Ovary (tissue), 9 donors: ENCODE data around the gene MGAT5. TPM values are rescaled to one million over a fixed set of nuclear protein-coding genes. Genes with fewer than 3 reads are reported as not detected.

Source experiments
- DNase-seq, 5 donors: peaks; one replicate each; pipeline ENCODE4 v3.0.0-alpha.2; 2019 to 2020
- H3K27ac ChIP-seq, 2 donors: fragments of 200-600 bp; one replicate each; pipeline versions ENCODE4 v1.5.1 to v1.8.0; 2019 to 2022
- H3K27me3 ChIP-seq: fragments of 200-600 bp; one replicate; pipeline ENCODE4 v1.8.0; 2022
- H3K36me3 ChIP-seq: fragments of 200-600 bp; sonication (generic); one replicate; pipeline ENCODE4 v1.5.1; 2019
- H3K4me1 ChIP-seq: one replicate; pipeline ENCODE4 v1.8.1; 2013; ENCODE audit warnings: mild to moderate bottlenecking, moderate library complexity; ENCODE audit not compliant: insufficient read depth
- H3K4me3 ChIP-seq: fragments of 200-600 bp; sonication (generic); one replicate; pipeline ENCODE4 v1.5.1; 2017
- H3K9me3 ChIP-seq, 2 donors: fragments of 200-600 bp in 1 of 2; sonication (generic) in 1 of 2; one replicate each; pipeline versions ENCODE4 v1.5.1 to v1.8.1; 2013 to 2019; ENCODE audit warnings: mild to moderate bottlenecking in 1 of 2, moderate library complexity in 1 of 2
- EP300 ChIP-seq: sonication (generic); formaldehyde crosslinking; IDR thresholded peaks from one replicate; pipeline ENCODE4 v1.6.1; 2017; ENCODE audit warnings: antibody characterized with exemption
- POLR2A ChIP-seq: fragments of 450-650 bp; IDR thresholded peaks from one replicate; pipeline ENCODE4 v1.6.1; 2017; ENCODE audit warnings: antibody characterized with exemption, mild to moderate bottlenecking, moderate library complexity
- WGBS, 3 donors: extraction: QIAGEN DNeasy Blood & Tissue Kit in 1 of 3; methylation state at CpG; one replicate each; pipeline versions ENCODE4 v1.1.5 to v1.1.7; 2013 to 2017; 5-methylcytosine and 5-hydroxymethylcytosine counted together
- intact Hi-C, 4 donors: fragments of 100-400 bp; cut with DNase I; formaldehyde crosslinking; loops; one replicate each; pipeline versions ENCODE4 v1.11.0 to v1.15.1; 2022 to 2023
- polyA plus RNA-seq, 2 donors: library from polyadenylated mRNA; stranded (reverse); fragments of 200-250 nt in 1 of 2; fragments of 350-450 nt in 1 of 2; fragmentation: Illumina TruSeq in 1 of 2; extraction: RNeasy Lipid Tissue Mini Kit (QIAGEN cat#74804) in 1 of 2; gene quantifications; one replicate each; pipeline ENCODE4 v1.2.3, GENCODE V29; 2013 to 2014
- total RNA-seq, 7 donors: library from RNA; depleted of rRNA in 2 of 7; stranded (reverse); fragments of >200 nt in 2 of 7; fragmentation: NEBNext Ultra II Directional in 3 of 7; extraction: Animal tissue kit (Norgen Biotek cat#: 25700) in 3 of 7; gene quantifications; one replicate each; pipeline versions ENCODE4 v1.1.0 to v1.2.4, GENCODE V29; 2016 to 2023
- TF ChIP-seq, protein P1 (sequence below), 3 donors: fragments of 450-650 bp in 2 of 3; fragments of 200-600 bp in 1 of 3; IDR thresholded peaks; one replicate each; pipeline versions ENCODE4 v1.5.1 to v1.8.0; 2016 to 2022; ENCODE audit warnings: antibody characterized with exemption in 3 of 3, mild to moderate bottlenecking in 1 of 3
- donor health status: DM: no; HTN: no; CAD: no; lungs with moderate emphysema.
- donor health status: DM: no; HTN: no; CAD: no.
- donor health status: Bipolar disorder and iron deficiency.
- donor health status: DM: yes; HTN: yes; CAD: no.
- donor health status: DM: no; HTN: no; CAD: no.
- donor health status: DM: yes; HTN: yes; CAD: no.

MGAT5 gene
- total and polyA plus RNA-seq, 9 donors = 11.3 to 61.2 (median 32.4) TPM

DNA sequence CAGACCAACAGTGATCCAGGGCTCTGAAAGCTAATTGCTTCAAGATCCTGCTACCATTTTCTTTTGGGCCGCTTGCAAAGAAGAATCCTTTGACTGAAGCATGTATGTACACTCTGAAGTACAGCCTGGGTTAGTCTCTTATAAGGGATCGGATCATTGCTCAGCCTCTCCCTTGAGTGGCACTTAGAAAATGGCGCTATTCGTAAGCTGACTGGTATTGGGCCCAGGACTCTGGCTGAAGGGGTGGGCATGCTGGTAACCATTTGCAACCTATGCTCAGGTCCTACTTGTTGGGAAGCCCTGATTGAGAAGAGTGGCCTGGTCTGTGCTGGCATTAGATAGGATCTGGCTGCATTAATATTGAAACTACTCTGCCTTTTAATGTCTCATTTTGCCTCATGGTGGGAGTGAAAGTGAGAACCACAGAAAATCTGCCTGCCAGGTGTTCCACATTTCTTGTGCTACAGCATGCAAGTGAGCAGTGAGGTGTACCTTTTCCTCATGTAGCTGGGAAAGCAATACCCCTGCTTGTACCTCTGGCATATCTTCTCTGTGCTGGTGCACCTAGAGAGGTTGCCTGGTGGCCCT is 661 bp upstream of the MGAT5 start:
- 97 to 99% (median 99%) methylated on average over 4 of the region's 4 CpGs for WGBS, 3 donors
- H3K4me1 ChIP-seq = peaks cover 8% of the 10 kb centered on the region
- H3K27ac ChIP-seq = no peak overlapping the region
- intact Hi-C loops = loop anchor here in 1 of 4 donors (10.0 kb wide), 1 partner anchor 128 kb away; no protein-coding TSS in a partner anchor
- no peak for DNase-seq
- no peak overlapping the region for H3K4me3 ChIP-seq
- no peaks in the 10 kb centered on the region for H3K9me3 ChIP-seq
- TF ChIP-seq POLR2A = no peak
- TF ChIP-seq EP300 = no peak
- TF ChIP-seq, protein P1, sequence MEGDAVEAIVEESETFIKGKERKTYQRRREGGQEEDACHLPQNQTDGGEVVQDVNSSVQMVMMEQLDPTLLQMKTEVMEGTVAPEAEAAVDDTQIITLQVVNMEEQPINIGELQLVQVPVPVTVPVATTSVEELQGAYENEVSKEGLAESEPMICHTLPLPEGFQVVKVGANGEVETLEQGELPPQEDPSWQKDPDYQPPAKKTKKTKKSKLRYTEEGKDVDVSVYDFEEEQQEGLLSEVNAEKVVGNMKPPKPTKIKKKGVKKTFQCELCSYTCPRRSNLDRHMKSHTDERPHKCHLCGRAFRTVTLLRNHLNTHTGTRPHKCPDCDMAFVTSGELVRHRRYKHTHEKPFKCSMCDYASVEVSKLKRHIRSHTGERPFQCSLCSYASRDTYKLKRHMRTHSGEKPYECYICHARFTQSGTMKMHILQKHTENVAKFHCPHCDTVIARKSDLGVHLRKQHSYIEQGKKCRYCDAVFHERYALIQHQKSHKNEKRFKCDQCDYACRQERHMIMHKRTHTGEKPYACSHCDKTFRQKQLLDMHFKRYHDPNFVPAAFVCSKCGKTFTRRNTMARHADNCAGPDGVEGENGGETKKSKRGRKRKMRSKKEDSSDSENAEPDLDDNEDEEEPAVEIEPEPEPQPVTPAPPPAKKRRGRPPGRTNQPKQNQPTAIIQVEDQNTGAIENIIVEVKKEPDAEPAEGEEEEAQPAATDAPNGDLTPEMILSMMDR (IDR thresholded peaks at IDR 0.05) = no peak
- no peaks in the 10 kb centered on the region for H3K36me3 ChIP-seq
- H3K27me3 ChIP-seq = no peaks in the 10 kb centered on the region

DNA sequence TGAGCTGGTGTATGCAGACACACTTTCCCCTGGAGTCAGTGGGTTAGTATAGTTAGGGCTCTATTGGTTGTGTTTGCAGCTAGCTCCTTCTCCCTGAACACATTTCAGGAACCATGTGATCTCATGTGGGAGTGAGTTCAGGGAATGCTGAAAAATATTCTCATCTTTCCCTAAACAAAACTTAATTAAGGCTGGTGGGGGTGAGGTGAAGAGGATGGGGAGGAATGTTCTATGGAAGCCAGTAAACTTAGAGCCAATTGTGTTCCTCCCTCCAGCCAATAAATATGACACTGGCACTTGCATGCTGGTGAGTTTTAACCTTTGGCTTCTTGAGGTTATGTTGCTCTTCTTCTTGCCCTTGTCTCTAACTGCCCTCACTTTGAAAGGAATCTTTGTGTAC is 952 bp downstream of the MGAT5 start:
- Histone ChIP-seq H3K4me1 (peaks cover 18% of the 10 kb centered on the region), H3K27ac (no peak overlapping the region), H3K36me3 (no peaks in the 10 kb centered on the region), H3K27me3 (no peaks in the 10 kb centered on the region), H3K9me3 (no peaks in the 10 kb centered on the region), H3K4me3 (no peak overlapping the region)
- TF ChIP-seq POLR2A (no peak), EP300 (no peak)
- TF ChIP-seq, protein P1 (IDR thresholded peaks at IDR 0.05) = no peak
- intact Hi-C loops = loop anchor here in 1 of 4 donors (10.0 kb wide), 1 partner anchor 130 kb away; no protein-coding TSS in a partner anchor
- no peak for DNase-seq

DNA sequence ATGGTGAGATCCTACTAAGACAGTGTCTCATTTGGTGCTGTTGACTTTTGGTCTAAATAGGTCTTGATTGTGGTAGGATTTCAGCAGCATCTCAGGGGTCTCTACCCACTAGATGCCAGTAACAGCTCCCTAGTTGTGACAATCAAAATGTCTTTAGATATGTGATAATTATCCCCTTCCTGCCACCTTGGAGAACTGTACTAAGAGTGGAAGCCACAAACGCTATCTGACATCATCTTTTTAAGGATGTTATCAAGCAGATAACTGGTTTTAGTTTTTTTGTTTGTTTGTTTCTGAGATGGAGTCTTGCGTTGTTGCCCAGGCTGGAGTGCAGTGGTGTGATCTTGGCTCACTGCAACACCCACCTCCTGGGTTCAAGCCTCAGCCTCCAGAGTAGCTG is 3.1 kb downstream of the MGAT5 start:
- Histone ChIP-seq H3K36me3 (no peaks in the 10 kb centered on the region), H3K4me1 (peaks cover 30% of the 10 kb centered on the region), H3K4me3 (no peak overlapping the region), H3K27me3 (no peaks in the 10 kb centered on the region), H3K27ac (no peak overlapping the region), H3K9me3 (no peaks in the 10 kb centered on the region)
- intact Hi-C loops = loop anchor here in 1 of 4 donors (10.0 kb wide), 1 partner anchor 132 kb away; no protein-coding TSS in a partner anchor
- DNase-seq = no peak
- no peak for TF ChIP-seq POLR2A
- no peak for TF ChIP-seq EP300
- TF ChIP-seq, protein P1 (IDR thresholded peaks at IDR 0.05) = no peak
- 93 to 97% (median 94%) methylated on average over 2 of the region's 2 CpGs for WGBS, 3 donors

DNA sequence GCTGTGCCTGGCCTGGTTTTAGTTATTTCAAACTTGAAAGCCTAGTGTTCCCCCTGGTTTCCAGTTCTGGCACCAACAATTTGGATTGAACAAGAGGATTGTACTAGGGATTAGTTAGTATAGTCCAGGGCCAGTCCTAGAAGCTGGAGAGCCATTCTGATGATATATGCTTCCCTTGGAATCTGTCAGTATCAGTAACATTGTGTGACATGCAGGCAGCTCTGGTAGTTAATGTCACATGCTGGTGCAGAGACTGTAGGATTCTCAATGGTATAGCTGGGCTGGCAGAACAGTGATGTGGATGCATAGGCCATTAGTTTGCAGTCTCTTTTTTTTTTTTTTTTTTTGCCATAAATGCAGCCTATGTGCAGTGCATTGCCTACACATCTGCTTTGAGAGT is 3.6 kb downstream of the MGAT5 start:
- H3K27me3 ChIP-seq = no peaks in the 10 kb centered on the region
- no peak overlapping the region for H3K4me3 ChIP-seq
- no peak overlapping the region for H3K27ac ChIP-seq
- TF ChIP-seq, protein P1 (IDR thresholded peaks at IDR 0.05) = no peak
- TF ChIP-seq POLR2A (no peak), EP300 (no peak)
- H3K36me3 ChIP-seq = no peaks in the 10 kb centered on the region
- H3K9me3 ChIP-seq = no peaks in the 10 kb centered on the region
- DNase-seq = no peak
- H3K4me1 ChIP-seq = peaks cover 31% of the 10 kb centered on the region
- intact Hi-C loops = loop anchor here in 1 of 4 donors (10.0 kb wide), 1 partner anchor 133 kb away; no protein-coding TSS in a partner anchor
